Breast epithelium (tissue), 4 donors: ENCODE data around the gene NSL1. TPM values are rescaled to one million over a fixed set of nuclear protein-coding genes. Genes with fewer than 3 reads are reported as not detected.

Experiments
- DNase-seq, 2 donors: peaks; one replicate each; pipeline ENCODE4 v3.0.0-alpha.2; 2019; ENCODE audit warnings: low spot score in 2 of 2
- H3K27ac ChIP-seq, 2 donors: fragments of 200-600 bp; sonication (generic) in 1 of 2; one replicate each; pipeline ENCODE4 v1.5.1; 2016 to 2019; ENCODE audit warnings: mild to moderate bottlenecking in 1 of 2
- H3K27me3 ChIP-seq, 2 donors: fragments of 200-600 bp; sonication (generic) in 1 of 2; one replicate each; pipeline versions ENCODE4 v1.5.1 to v1.6.0; 2017 to 2019; ENCODE audit warnings: control low read depth in 1 of 2, mild to moderate bottlenecking in 1 of 2
- H3K36me3 ChIP-seq: fragments of 200-600 bp; one replicate; pipeline ENCODE4 v1.5.1; 2019
- H3K4me1 ChIP-seq, 2 donors: fragments of 200-600 bp; sonication (generic); one replicate each; pipeline ENCODE4 v1.5.1; 2016 to 2019; ENCODE audit warnings: control low read depth in 1 of 2
- H3K4me3 ChIP-seq, 3 donors: fragments of 200-600 bp; sonication (generic); 1 replicate in 2 of 3; 2 replicates in 1 of 3; pipeline ENCODE4 v1.5.1; 2016 to 2019; ENCODE audit warnings: mild to moderate bottlenecking in 3 of 3, moderate library complexity in 2 of 3
- H3K9me3 ChIP-seq, 2 donors: fragments of 200-600 bp; sonication (generic) in 1 of 2; one replicate each; pipeline ENCODE4 v1.5.1; 2016 to 2019; ENCODE audit warnings: control low read depth in 1 of 2
- CTCF ChIP-seq, 3 donors: fragments of 450-650 bp; IDR thresholded peaks; one replicate each; pipeline ENCODE4 v1.5.1; 2016 to 2017; ENCODE audit warnings: antibody characterized with exemption in 3 of 3, mild to moderate bottlenecking in 3 of 3, moderate library complexity in 3 of 3
- POLR2A ChIP-seq: fragments of 450-650 bp; IDR thresholded peaks from one replicate; pipeline ENCODE4 v1.6.1; 2016; ENCODE audit warnings: antibody characterized with exemption, mild to moderate bottlenecking, moderate library complexity
- POLR2AphosphoS5 ChIP-seq, 3 donors: sonication (generic); formaldehyde crosslinking; IDR thresholded peaks; one replicate each; pipeline ENCODE4 v1.6.1; 2017; ENCODE audit warnings: antibody characterized with exemption in 3 of 3
- intact Hi-C: fragments of 100-400 bp; cut with DNase I; formaldehyde crosslinking; loops from one replicate; pipeline ENCODE4 v1.15.1; 2023; ENCODE audit warnings: low total_unique reads
- total RNA-seq, 3 donors: library from RNA; depleted of rRNA; stranded (reverse); fragments of >200 nt; gene quantifications; one replicate each; pipeline ENCODE4 v1.1.0, GENCODE V29; 2016

The NSL1 gene
- total RNA-seq, 3 donors from 2014 or later, result 28.5 to 47.5 (median 44.6) TPM

GRCh38 chr1:212699625-212700222, 91.9 kb downstream of the NSL1 start, which contains the start of gene BATF3:
Gene BATF3 (minus strand): TSS chr1:212699840. CDS start chr1:212699762, 78 bp downstream.
- no peak for DNase-seq
- H3K27ac ChIP-seq, result peak within 1 kb of the TSS; percentile 50 to 91
- intact Hi-C loops, result no loop called here

GRCh38 chr1:212699104-212699624, 92.4 kb downstream of the NSL1 start:
- no peaks in the 10 kb centered on the region for H3K36me3 ChIP-seq
- TF ChIP-seq POLR2AphosphoS5 (IDR thresholded peaks at IDR 0.05), result no peak
- no peak for TF ChIP-seq POLR2A
- no peak for TF ChIP-seq CTCF (IDR thresholded peaks at IDR 0.05)
- H3K27me3 ChIP-seq, result no peaks in the 10 kb centered on the region
- H3K4me3 ChIP-seq, result peak overlapping the region; percentile 54 to 95 (median 67)
- peaks cover 0 to 4% of the 10 kb centered on the region in 2 donors for H3K4me1 ChIP-seq
- no peaks in the 10 kb centered on the region for H3K9me3 ChIP-seq
- peak overlapping the region in 1 of 2 donors; percentile 91 for H3K27ac ChIP-seq
- intact Hi-C loops, result no loop called here
- no peak for DNase-seq

More at GRCh38 chr1:212699625-212700222, 91.9 kb downstream of the NSL1 start, which contains the start of gene BATF3:
- peak within 1 kb of the TSS; percentile 54 to 95 (median 67) for H3K4me3 ChIP-seq
- TF ChIP-seq POLR2A, result no peak
- no peak for TF ChIP-seq CTCF (IDR thresholded peaks at IDR 0.05)
- peak in 1 of 3 donors; percentile 20 for TF ChIP-seq POLR2AphosphoS5 (IDR thresholded peaks at IDR 0.05)
- peaks cover 0 to 4% of the 10 kb centered on the region in 2 donors for H3K4me1 ChIP-seq
- no peaks in the 10 kb centered on the region for H3K36me3 ChIP-seq
- no peaks in the 10 kb centered on the region for H3K27me3 ChIP-seq
- H3K9me3 ChIP-seq, result no peaks in the 10 kb centered on the region

- Histone ChIP-seq H3K4me3 (peak overlapping the region; percentile 54 to 95 (median 67)), H3K27ac (no peak overlapping the region)
These were observed 93.0 kb downstream of the NSL1 start for GRCh38 chr1:212698467-212699103.

GRCh38 chr1:212696721-212697331, 94.8 kb downstream of the NSL1 start:
- Histone ChIP-seq H3K9me3 (no peaks in the 10 kb centered on the region), H3K36me3 (no peaks in the 10 kb centered on the region), H3K4me3 (no peak overlapping the region), H3K4me1 (peaks cover 0 to 4% of the 10 kb centered on the region in 2 donors), H3K27me3 (no peaks in the 10 kb centered on the region), H3K27ac (no peak overlapping the region)
- DNase-seq, result no peak
- intact Hi-C loops, result no loop called here
- TF ChIP-seq CTCF (IDR thresholded peaks at IDR 0.05) (no peak), POLR2A (no peak), POLR2AphosphoS5 (IDR thresholded peaks at IDR 0.05) (no peak)

More at GRCh38 chr1:212698467-212699103, 93.0 kb downstream of the NSL1 start:
- Histone ChIP-seq H3K27me3 (no peaks in the 10 kb centered on the region), H3K9me3 (no peaks in the 10 kb centered on the region), H3K4me1 (peaks cover 0 to 4% of the 10 kb centered on the region in 2 donors), H3K36me3 (no peaks in the 10 kb centered on the region)
- no peak for DNase-seq
- TF ChIP-seq POLR2A (no peak), CTCF (IDR thresholded peaks at IDR 0.05) (no peak), POLR2AphosphoS5 (IDR thresholded peaks at IDR 0.05) (no peak)
- intact Hi-C loops, result no loop called here
